Calu3 (cell line): ENCODE data around the gene SMIM14. TPM values are rescaled to one million over a fixed set of nuclear protein-coding genes. Genes with fewer than 3 reads are reported as not detected.

ENCODE experiments used
- BruUV-seq: library from RNA; stranded (reverse); fragments of 400-500 nt; replicated peaks from 2 replicates; lab custom pipeline; 2021; lab: Mats Ljungman, UMichigan
- CTCF ChIA-PET: fragments of 300-600 bp; sonication (Branson Sonifier 250); formaldehyde crosslinking; loops from one replicate; lab custom pipeline; 2022; ENCODE audit warnings: antibody characterized with exemption; lab: Charles Lee
- DNase-seq: peaks from one replicate; pipeline ENCODE4 v3.0.0; 2022
- H3K27ac Mint-ChIP-seq: one replicate; pipeline ENCODE4 v1.8.0; 2022; ENCODE audit warnings: mixed read lengths; ENCODE audit not compliant: unreplicated experiment
- H3K27me3 Mint-ChIP-seq: one replicate; pipeline ENCODE4 v1.8.0; 2022; ENCODE audit warnings: mixed read lengths; ENCODE audit not compliant: unreplicated experiment
- H3K36me3 Mint-ChIP-seq: one replicate; pipeline ENCODE4 v1.8.0; 2022; ENCODE audit warnings: mild to moderate bottlenecking, moderate library complexity, mixed read lengths; ENCODE audit not compliant: insufficient read depth, unreplicated experiment
- H3K4me1 Mint-ChIP-seq: one replicate; pipeline ENCODE4 v1.8.0; 2022; ENCODE audit warnings: mild to moderate bottlenecking, low read depth, mixed read lengths; ENCODE audit not compliant: unreplicated experiment
- H3K4me3 Mint-ChIP-seq: one replicate; pipeline ENCODE4 v1.8.0; 2022; ENCODE audit warnings: mild to moderate bottlenecking, low read depth, moderate library complexity, mixed read lengths; ENCODE audit not compliant: unreplicated experiment
- H3K9me3 Mint-ChIP-seq: one replicate; pipeline ENCODE4 v1.8.0; 2022; ENCODE audit warnings: low read depth, mixed read lengths; ENCODE audit not compliant: unreplicated experiment
- CTCF ChIP-seq: fragments of 200-600 bp; IDR thresholded peaks from one replicate; pipeline ENCODE4 v1.8.0; 2022; ENCODE audit warnings: antibody characterized with exemption; ENCODE audit not compliant: unreplicated experiment
- intact Hi-C: fragments of 100-400 bp; cut with micrococcal nuclease; formaldehyde crosslinking; loops from one replicate; pipeline ENCODE4 v1.10.0; 2022; ENCODE audit not compliant: unreplicated experiment
- total RNA-seq: library from RNA; stranded (reverse); gene quantifications from 2 replicates; pipeline ENCODE4 v1.2.3, GENCODE V29; 2022

The SMIM14 gene
- total RNA-seq, 1 experiment from 2014 or later, result 22.2 TPM

GRCh38 chr4:39648213-39648612, 9.5 kb upstream of the SMIM14 start:
- TF ChIP-seq CTCF, result no peak
- H3K9me3 Mint-ChIP-seq, result no peaks in the 10 kb centered on the region
- no peaks in the 10 kb centered on the region for H3K4me1 Mint-ChIP-seq
- H3K27me3 Mint-ChIP-seq, result no peaks in the 10 kb centered on the region
- H3K36me3 Mint-ChIP-seq, result no peaks in the 10 kb centered on the region
- no peak for DNase-seq
- H3K4me3 Mint-ChIP-seq, result no peak overlapping the region
- CTCF ChIA-PET, result no interaction called here
- no peak overlapping the region for H3K27ac Mint-ChIP-seq
- intact Hi-C loops, result no loop called here
- no TSS peak for BruUV-seq

GRCh38 chr4:39642885-39643552, 4.4 kb upstream of the SMIM14 start:
- H3K27ac Mint-ChIP-seq, result no peak overlapping the region
- CTCF ChIA-PET, result no interaction called here
- no peaks in the 10 kb centered on the region for H3K4me1 Mint-ChIP-seq
- BruUV-seq, result no TSS peak
- DNase-seq, result no peak
- H3K9me3 Mint-ChIP-seq, result no peaks in the 10 kb centered on the region
- H3K4me3 Mint-ChIP-seq, result no peak overlapping the region
- intact Hi-C loops, result no loop called here
- peaks cover 17% of the 10 kb centered on the region for H3K36me3 Mint-ChIP-seq
- no peaks in the 10 kb centered on the region for H3K27me3 Mint-ChIP-seq
- TF ChIP-seq CTCF, result no peak

GRCh38 chr4:39641451-39641850, 2.8 kb upstream of the SMIM14 start:
- Mint-ChIP-seq H3K9me3 (no peaks in the 10 kb centered on the region), H3K4me3 (no peak overlapping the region), H3K27me3 (no peaks in the 10 kb centered on the region), H3K27ac (no peak overlapping the region), H3K36me3 (peaks cover 27% of the 10 kb centered on the region), H3K4me1 (no peaks in the 10 kb centered on the region)
- intact Hi-C loops, result no loop called here
- DNase-seq, result no peak
- no TSS peak for BruUV-seq
- CTCF ChIA-PET, result interaction anchor here (0.6 to 0.7 kb wide), 2 partner anchors 54 to 66 kb away, joined by 3 to 6 read pairs; no protein-coding TSS in a partner anchor
- TF ChIP-seq CTCF, result no peak

GRCh38 chr4:39637586-39638353, 895 bp downstream of the SMIM14 start:
- Mint-ChIP-seq H3K9me3 (no peaks in the 10 kb centered on the region), H3K27me3 (no peaks in the 10 kb centered on the region), H3K4me3 (peak overlapping the region; percentile 89), H3K36me3 (peaks cover 34% of the 10 kb centered on the region), H3K4me1 (peaks cover 16% of the 10 kb centered on the region), H3K27ac (peak overlapping the region; percentile 77)
- intact Hi-C loops, result loop anchor here (2.0 to 5.0 kb wide), 2 partner anchors 110 to 169 kb away; partner anchors contain the start of gene UGDH
- CTCF ChIA-PET, result no interaction called here
- peak; percentile 38 for DNase-seq
- no peak for TF ChIP-seq CTCF
- BruUV-seq, result TSS peak; percentile 48
